GM12865 (cell line): ENCODE results near the gene HSFX2.
"Not testable (repeated sequence)": the region's sequence is repeated elsewhere in the genome, so short reads cannot be mapped to it uniquely, and the experiment has no call there.

Experiments
- DNase-seq: peaks from one replicate; pipeline ENCODE4 v3.0.0; 2010; ENCODE audit warnings: low read depth
- H3K4me3 ChIP-seq: 2 replicates; pipeline ENCODE4 v1.5.1; 2011; ENCODE audit warnings: mild to moderate bottlenecking, low read depth, low read length, control low read depth
- TF ChIP-seq, protein P1 (sequence below): IDR thresholded peaks from 2 replicates; pipeline ENCODE4 v1.5.1; 2011; ENCODE audit warnings: low read length, control low read depth, low read depth, inconsistent platforms; ENCODE audit not compliant: insufficient read depth; ENCODE audit errors: missing control alignments

The HSFX2 gene

DNA sequence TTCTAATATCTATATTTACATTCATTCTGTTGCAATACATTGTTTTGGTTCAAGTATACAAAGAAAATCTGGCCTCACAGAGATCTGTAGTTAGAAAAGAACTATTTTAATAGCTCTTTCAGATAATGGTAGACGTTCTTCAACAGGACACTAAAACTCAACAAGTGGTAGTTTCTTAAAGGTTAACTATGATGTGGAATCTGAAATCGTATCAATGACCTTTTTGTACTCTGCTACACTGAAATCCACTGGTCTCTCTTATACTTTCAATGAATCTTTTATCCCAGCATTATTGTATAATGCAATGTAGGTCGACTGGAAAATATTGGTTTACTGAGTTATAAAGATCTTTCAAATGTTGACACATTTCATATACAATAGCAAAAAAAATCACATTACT lies 23.8 kb upstream of the HSFX2 start:
- no peak for DNase-seq
- H3K4me3 ChIP-seq = no peak overlapping the region
- TF ChIP-seq, protein P1, sequence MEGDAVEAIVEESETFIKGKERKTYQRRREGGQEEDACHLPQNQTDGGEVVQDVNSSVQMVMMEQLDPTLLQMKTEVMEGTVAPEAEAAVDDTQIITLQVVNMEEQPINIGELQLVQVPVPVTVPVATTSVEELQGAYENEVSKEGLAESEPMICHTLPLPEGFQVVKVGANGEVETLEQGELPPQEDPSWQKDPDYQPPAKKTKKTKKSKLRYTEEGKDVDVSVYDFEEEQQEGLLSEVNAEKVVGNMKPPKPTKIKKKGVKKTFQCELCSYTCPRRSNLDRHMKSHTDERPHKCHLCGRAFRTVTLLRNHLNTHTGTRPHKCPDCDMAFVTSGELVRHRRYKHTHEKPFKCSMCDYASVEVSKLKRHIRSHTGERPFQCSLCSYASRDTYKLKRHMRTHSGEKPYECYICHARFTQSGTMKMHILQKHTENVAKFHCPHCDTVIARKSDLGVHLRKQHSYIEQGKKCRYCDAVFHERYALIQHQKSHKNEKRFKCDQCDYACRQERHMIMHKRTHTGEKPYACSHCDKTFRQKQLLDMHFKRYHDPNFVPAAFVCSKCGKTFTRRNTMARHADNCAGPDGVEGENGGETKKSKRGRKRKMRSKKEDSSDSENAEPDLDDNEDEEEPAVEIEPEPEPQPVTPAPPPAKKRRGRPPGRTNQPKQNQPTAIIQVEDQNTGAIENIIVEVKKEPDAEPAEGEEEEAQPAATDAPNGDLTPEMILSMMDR = no peak

DNA sequence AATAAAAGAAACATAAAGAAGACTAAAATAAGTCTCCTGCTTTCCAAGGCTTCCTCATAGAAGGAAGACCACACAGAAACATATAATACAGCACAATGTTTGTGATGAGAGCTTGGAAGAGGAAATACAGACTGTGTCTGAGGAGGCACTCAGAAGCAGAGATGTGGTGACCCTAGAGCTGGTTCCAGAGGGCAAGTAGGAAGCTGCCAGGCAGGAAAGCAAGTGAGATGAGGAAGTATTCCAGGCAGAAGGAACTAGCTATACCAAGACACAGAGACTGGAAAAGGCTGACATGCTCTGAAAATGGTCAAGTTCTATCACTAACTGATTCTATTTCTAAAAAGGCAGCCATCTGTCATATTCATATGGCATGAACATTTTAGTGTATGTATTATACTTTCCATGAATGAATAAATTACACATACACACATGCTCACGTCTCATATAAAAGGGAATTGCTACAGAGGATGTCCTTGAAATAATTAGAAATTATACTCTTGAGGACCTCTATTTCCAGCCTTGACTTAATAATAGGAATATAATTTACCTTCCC lies 16.6 kb upstream of the HSFX2 start:
- no peak for DNase-seq

DNA sequence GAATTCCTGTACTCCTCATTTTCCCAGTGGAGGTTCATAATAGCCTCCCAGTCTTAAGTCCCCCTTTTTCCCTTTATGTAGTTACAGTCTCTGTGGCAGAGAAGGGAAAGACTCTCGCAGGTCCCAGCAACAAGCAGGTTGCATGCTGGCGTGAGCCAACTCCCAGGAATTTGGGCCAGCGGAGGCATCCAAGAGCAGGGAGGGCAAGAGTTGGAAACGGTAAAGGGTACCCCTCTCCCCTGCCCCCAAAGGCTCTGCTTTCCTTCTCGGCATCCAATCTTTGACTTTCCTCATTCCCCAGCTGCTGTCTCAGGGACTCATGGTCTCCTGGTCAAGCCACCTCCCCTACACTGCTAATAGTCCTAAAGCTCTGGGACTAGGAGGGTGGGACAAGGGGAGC lies 15.4 kb upstream of the HSFX2 start:
- H3K4me3 ChIP-seq = no peak overlapping the region
- TF ChIP-seq, protein P1 = no peak
- no peak for DNase-seq

More for the DNA sequence above, 16.6 kb upstream of the HSFX2 start:
- TF ChIP-seq, protein P1 = no peak
- no peak overlapping the region for H3K4me3 ChIP-seq

DNA sequence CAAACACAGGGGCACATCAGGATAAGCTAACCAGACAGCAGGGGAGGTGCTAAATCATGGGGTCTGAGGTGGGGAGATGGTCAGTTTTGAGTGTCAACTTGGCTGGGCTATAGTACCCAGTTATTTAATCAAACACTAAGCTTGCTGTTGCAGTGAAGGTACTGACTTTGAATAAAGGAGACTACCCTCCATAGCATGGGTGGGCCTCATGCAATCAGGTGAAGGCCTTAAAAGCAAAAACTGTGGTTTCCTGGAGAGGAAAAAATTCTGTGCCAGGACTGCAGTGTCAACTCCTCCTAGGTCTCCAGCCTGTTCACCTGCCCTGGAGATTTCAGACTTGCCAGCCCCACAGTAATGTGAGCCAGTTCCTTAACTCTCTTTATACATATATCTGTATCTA lies 12.6 kb upstream of the HSFX2 start:
- H3K4me3 ChIP-seq = no peak overlapping the region
- TF ChIP-seq, protein P1 = no peak

DNA sequence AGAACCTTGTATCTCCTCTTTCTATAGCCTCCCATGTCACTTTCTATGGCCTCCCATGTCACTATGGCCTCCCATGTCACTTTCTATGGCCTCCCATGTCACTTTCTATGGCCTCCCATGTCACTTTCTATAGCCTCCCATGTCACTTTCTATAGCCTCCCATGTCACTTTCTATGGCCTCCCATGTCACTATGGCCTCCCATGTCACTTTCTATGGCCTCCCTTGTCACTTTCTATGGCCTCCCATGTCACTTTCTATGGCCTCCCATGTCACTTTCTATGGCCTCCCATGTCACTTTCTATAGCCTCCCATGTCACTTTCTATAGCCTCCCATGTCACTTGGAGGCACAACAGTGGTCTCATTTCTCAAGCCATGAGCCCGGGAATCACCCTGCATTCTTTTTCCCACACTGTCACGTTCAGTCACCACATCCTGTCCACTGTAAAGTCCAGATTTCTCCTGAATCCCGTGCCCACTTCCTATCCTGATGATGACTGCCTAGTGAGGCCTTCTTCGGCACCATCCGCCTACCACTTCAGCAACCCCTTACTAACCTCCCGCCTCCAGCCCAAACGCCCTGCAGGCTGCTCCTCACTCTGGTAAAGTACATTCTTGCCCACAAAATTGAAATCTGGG lies 10.3 kb upstream of the HSFX2 start:
- not testable (repeated sequence) for DNase-seq, H3K4me3 ChIP-seq

More for the DNA sequence above, 12.6 kb upstream of the HSFX2 start:
- no peak for DNase-seq

DNA sequence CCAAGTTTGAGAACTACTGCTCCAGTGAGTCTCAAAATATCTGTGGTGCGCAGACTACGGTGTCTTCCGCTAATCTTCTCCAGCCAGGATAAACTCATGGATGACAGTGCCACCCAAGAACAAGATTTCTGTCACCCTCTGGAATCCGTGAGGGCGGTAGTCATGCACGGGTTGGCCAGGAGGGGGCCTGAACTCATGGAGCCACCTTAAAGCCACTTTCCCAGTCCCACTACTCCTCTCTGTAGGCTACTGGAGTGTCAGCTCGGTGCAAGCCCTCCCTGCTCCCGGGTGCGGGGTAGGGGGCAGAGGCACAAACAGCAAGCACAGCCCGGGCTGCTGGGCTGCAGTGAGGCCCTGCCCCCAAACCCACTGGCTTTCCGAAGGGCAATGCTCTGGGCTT lies 3.5 kb upstream of the HSFX2 start:
- not testable (repeated sequence) for H3K4me3 ChIP-seq, DNase-seq
- TF ChIP-seq, protein P1 = peak; percentile 1

DNA sequence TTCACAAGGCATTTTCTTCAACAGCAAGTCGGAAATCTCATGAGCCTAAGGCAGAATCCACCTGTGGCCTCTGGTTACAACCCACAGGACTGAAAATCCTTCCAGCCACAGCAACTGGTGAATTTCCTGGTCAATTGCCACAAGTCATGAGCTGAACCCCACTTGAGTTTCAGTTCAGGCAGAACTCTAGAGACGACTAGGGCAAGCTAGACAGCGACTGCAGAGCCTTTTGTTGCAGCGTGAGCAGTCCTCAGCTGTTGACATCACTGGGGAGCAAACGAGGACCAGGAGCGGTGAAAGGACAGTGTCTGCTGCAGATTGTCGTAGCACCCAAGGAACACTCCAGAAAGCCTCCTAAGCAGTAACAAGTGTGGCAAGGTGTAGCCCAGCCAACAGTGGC lies 829 bp upstream of the HSFX2 start:
- DNase-seq, H3K4me3 ChIP-seq: not testable (repeated sequence)

DNA sequence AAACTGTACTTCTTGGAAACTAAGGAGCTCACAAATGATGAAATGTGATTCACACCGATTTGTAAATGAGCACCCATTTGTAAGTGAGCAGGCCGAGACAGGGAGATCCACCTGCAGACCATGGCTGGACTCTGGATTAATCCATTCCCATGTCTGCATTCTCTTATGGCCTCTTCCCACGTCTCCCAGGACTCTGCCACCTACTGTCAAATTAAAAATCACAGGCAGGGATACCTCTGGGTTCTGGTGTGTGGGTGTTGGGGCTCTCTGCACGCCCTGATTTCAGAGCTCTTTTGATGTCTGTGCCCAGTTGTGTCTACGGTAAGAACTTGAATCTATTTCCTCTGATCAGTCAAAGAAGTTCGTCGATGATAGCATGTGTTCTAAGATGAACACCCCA lies 4.1 kb downstream of the HSFX2 start:
- not testable (repeated sequence) for H3K4me3 ChIP-seq, DNase-seq

DNA sequence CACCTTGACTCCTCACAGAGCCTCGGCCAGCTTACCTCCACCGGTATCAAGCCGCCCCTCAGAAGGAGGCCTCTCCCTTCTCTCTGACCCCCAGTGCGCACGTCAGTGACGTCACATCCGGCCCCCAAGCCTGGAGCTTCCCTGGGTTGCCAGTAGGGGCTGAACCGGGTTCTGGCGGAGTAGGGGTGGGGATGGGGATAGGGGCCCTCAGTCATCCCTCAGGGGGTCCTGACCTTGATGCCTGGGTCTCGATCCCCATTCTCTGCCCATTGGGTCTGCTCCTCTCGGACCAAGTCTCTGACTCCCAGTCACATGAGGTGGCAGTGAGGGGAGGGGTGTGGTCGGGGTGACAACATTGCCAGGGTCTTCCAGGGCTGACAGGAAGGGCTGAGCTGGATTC lies 7.8 kb downstream of the HSFX2 start, which contains the start of gene MAGEA9B:
MAGEA9B (minus strand) TSS at position 101 of the 400 bp plus-strand sequence. CDS start 4,280 bp downstream, outside the sequence.
- H3K4me3 ChIP-seq, DNase-seq: not testable (repeated sequence)

DNA sequence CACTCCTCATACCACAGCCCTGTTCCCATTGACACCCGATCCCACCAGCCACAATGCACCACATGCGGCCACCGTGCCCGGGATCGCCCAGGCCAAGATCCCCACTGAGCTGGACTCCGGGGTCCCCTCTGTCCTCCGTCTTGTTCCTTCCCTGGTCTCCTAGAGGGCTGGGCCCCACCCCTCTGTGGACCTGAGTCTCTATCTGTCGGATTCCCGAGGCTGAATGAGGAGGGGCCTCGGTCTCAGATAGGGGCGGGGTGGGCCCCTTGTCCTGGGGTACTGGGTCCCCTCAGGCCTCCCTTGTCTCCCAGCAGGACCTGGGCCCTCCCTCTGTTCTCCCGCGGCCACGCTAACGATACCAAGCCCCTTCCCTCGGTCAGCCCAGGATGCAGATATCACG lies 9.5 kb downstream of the HSFX2 start:
- not testable (repeated sequence) for DNase-seq, H3K4me3 ChIP-seq

DNA sequence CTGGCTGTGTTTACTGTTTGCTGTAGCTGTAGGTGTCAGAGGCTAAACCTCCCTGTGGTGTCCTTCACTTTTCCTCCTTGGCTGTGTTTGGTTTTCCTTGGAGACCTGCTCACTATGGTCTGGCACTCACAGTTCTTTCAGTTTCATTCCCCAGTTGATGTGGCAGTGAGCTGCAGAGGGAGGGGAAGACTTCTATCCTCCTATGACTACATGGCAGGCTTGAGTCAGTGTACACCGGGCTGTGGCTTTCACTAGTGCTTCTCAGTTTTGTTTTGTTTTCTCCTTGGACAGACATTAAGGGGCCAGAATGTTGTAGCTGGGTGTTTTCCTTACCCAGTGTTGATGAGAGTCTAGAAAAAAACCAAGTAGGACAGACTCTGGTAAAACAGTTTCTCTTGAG lies 21.7 kb downstream of the HSFX2 start:
- not testable (repeated sequence) for H3K4me3 ChIP-seq, DNase-seq
